HG03135 (cell line): ENCODE results near the gene TRNAU1AP.
"Not testable (repeated sequence)": the region's sequence is repeated elsewhere in the genome, so short reads cannot be mapped to it uniquely, and the experiment has no call there.

Experiments
- ATAC-seq: cut with Tn5 transposase; IDR thresholded peaks from one replicate; pipeline ENCODE4 v1.9.1; 2021; ENCODE audit warnings: mild to moderate bottlenecking, moderate library complexity; ENCODE audit not compliant: unreplicated experiment

The TRNAU1AP gene

GRCh38 chr1:28521502-28522164, 31.3 kb upstream of the TRNAU1AP start:
- ATAC-seq, result no peak

GRCh38 chr1:28522537-28522936, 30.3 kb upstream of the TRNAU1AP start:
- ATAC-seq, result not testable (repeated sequence)

GRCh38 chr1:28525002-28525642, 27.8 kb upstream of the TRNAU1AP start:
- not testable (repeated sequence) for ATAC-seq

GRCh38 chr1:28526886-28527285, 26.0 kb upstream of the TRNAU1AP start:
- ATAC-seq, result no peak

GRCh38 chr1:28530456-28530855, 22.4 kb upstream of the TRNAU1AP start:
- no peak for ATAC-seq

- ATAC-seq, result no peak
Observed at GRCh38 chr1:28534671-28535070, 18.2 kb upstream of the TRNAU1AP start.

- no peak for ATAC-seq
Observed at GRCh38 chr1:28535180-28535579, 17.7 kb upstream of the TRNAU1AP start.

- ATAC-seq, result no peak
Observed at GRCh38 chr1:28537457-28538199, 15.3 kb upstream of the TRNAU1AP start.

- no peak for ATAC-seq
Observed at GRCh38 chr1:28538286-28538685, 14.6 kb upstream of the TRNAU1AP start.

GRCh38 chr1:28540651-28541050, 12.2 kb upstream of the TRNAU1AP start:
- ATAC-seq, result no peak

- not testable (repeated sequence) for ATAC-seq
Observed at GRCh38 chr1:28541414-28542015, 11.4 kb upstream of the TRNAU1AP start.

- no peak for ATAC-seq
Observed at GRCh38 chr1:28545246-28545628, 7.6 kb upstream of the TRNAU1AP start.

GRCh38 chr1:28548318-28548717, 4.6 kb upstream of the TRNAU1AP start:
- ATAC-seq, result no peak

- no peak for ATAC-seq
Observed at GRCh38 chr1:28551381-28551780, 1.5 kb upstream of the TRNAU1AP start.

- no peak for ATAC-seq
Observed at GRCh38 chr1:28560886-28561285, 8.0 kb downstream of the TRNAU1AP start.

GRCh38 chr1:28564310-28564709, 11.4 kb downstream of the TRNAU1AP start:
- ATAC-seq, result no peak

- no peak for ATAC-seq
Observed at GRCh38 chr1:28565040-28565439, 12.2 kb downstream of the TRNAU1AP start.

- ATAC-seq, result no peak
Observed at GRCh38 chr1:28565726-28566125, 12.8 kb downstream of the TRNAU1AP start.

- ATAC-seq, result no peak
Observed at GRCh38 chr1:28566931-28567330, 14.0 kb downstream of the TRNAU1AP start.

GRCh38 chr1:28571911-28572310, 19.0 kb downstream of the TRNAU1AP start:
- no peak for ATAC-seq

- not testable (repeated sequence) for ATAC-seq
Observed at GRCh38 chr1:28572891-28573290, 20.0 kb downstream of the TRNAU1AP start.

GRCh38 chr1:28573564-28573963, 20.7 kb downstream of the TRNAU1AP start:
- ATAC-seq, result no peak
